Hepatocyte (in vitro differentiated cells): Measurements from ENCODE around the gene COMMD3.
"Not testable (repeated sequence)": the region's sequence is repeated elsewhere in the genome, so short reads cannot be mapped to it uniquely, and the experiment has no call there.

Source experiments
- EZH2phosphoT487 ChIP-seq: fragments of 200-600 bp; sonication (generic); IDR thresholded peaks from one replicate; pipeline ENCODE4 v1.6.1; 2018; ENCODE audit warnings: antibody characterized with exemption, mild to moderate bottlenecking, low read depth, moderate library complexity; ENCODE audit not compliant: unreplicated experiment, severe bottlenecking
- TF ChIP-seq, protein P1 (sequence below): fragments of 200-600 bp; sonication (generic); IDR thresholded peaks from 2 replicates; pipeline ENCODE4 v1.5.1; 2016; ENCODE audit warnings: antibody characterized with exemption, mild to moderate bottlenecking; ENCODE audit not compliant: poor library complexity

DNA sequence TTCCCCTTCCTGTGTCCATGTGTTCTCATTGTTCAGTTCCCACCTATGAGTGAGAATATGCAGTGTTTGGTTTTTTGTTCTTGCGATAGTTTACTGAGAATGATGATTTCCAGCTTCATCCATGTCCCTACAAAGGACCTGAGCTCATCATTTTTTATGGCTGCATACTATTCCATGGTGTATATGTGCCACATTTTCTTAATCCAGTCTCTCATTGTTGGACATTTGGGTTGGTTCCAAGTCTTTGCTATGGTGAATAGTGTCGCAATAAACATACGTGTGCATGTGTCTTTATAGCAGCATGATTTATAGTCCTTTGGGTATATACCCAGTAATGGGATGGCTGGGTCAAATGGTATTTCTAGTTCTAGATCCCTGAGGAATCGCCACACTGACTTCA is 41.6 kb downstream of the COMMD3 start:
- TF ChIP-seq, protein P1, sequence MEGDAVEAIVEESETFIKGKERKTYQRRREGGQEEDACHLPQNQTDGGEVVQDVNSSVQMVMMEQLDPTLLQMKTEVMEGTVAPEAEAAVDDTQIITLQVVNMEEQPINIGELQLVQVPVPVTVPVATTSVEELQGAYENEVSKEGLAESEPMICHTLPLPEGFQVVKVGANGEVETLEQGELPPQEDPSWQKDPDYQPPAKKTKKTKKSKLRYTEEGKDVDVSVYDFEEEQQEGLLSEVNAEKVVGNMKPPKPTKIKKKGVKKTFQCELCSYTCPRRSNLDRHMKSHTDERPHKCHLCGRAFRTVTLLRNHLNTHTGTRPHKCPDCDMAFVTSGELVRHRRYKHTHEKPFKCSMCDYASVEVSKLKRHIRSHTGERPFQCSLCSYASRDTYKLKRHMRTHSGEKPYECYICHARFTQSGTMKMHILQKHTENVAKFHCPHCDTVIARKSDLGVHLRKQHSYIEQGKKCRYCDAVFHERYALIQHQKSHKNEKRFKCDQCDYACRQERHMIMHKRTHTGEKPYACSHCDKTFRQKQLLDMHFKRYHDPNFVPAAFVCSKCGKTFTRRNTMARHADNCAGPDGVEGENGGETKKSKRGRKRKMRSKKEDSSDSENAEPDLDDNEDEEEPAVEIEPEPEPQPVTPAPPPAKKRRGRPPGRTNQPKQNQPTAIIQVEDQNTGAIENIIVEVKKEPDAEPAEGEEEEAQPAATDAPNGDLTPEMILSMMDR = not testable (repeated sequence)
- TF ChIP-seq EZH2phosphoT487 = not testable (repeated sequence)
